HFF-Myc (cell line): Measurements from ENCODE around the gene TRAPPC6A.

Experiments
- DNase-seq: peaks from one replicate; pipeline ENCODE4 v3.0.0-alpha.2; 2011; ENCODE audit warnings: low read depth; ENCODE audit errors: extremely low read depth
- H3K4me3 ChIP-seq: replicated peaks from 2 replicates; pipeline ENCODE4 v1.5.1; 2011; ENCODE audit warnings: low read depth, mild to moderate bottlenecking, control low read depth, low read length
- CTCF ChIP-seq: IDR thresholded peaks from 2 replicates; pipeline ENCODE4 v1.5.1; 2012; ENCODE audit warnings: mild to moderate bottlenecking, low read depth, low read length, control low read depth; ENCODE audit errors: missing control alignments

The TRAPPC6A gene

GRCh38 chr19:45206328-45206727 lies 28.3 kb upstream of the TRAPPC6A start:
- no peak for DNase-seq
- no peak for TF ChIP-seq CTCF
- H3K4me3 ChIP-seq: no peak overlapping the region

DNA sequence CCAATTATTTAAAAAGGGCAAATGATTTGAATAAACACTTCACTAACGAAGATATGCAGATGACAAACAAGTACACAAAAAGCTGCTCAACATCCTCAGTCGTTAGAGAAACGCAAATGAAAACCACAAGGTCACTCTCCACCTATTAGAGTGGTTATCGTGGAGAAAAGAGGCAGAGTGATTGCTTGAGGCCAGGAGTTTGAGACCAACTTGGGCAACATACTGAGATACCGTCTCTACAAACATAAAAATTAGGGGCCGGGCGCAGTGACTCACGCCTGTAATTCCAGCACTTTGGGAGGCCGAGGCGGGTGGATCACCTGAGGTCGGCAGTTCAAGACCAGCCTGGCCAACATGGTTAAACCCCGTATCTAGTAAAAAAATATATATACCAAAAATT lies 27.8 kb upstream of the TRAPPC6A start:
- no peak for TF ChIP-seq CTCF
- no peak overlapping the region for H3K4me3 ChIP-seq
- no peak for DNase-seq

GRCh38 chr19:45202637-45203036 lies 24.6 kb upstream of the TRAPPC6A start:
- no peak overlapping the region for H3K4me3 ChIP-seq
- no peak for DNase-seq
- no peak for TF ChIP-seq CTCF

DNA sequence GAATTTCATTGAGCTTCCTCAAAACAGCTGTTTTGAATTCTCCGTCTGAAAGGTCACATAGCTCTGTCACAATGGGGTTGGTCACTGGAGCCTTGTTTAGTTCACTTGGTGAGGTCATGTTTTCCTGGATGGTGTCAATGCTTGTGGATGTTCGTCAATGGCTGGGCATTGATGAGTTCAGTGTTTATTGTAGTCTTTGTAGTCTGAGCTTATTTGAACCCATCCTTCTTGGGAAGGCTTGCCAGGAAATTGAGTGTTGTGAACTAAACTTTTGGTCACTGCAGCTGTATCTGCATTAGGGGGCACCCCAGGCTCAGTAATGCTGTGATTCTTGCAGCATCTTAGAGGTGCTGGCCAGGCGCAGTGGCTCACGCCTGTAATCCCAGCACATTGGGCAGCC lies 22.5 kb upstream of the TRAPPC6A start:
- H3K4me3 ChIP-seq: no peak overlapping the region
- DNase-seq: peak; percentile 25
- peak; percentile 39 for TF ChIP-seq CTCF

GRCh38 chr19:45195764-45196163 lies 17.7 kb upstream of the TRAPPC6A start:
- TF ChIP-seq CTCF: no peak
- peak; percentile 63 for DNase-seq

GRCh38 chr19:45191375-45191774 lies 13.3 kb upstream of the TRAPPC6A start:
- H3K4me3 ChIP-seq: no peak overlapping the region
- TF ChIP-seq CTCF: no peak
- DNase-seq: no peak

More at GRCh38 chr19:45195764-45196163, 17.7 kb upstream of the TRAPPC6A start:
- H3K4me3 ChIP-seq: no peak overlapping the region

GRCh38 chr19:45189971-45190370 lies 11.9 kb upstream of the TRAPPC6A start:
- DNase-seq: no peak
- H3K4me3 ChIP-seq: no peak overlapping the region

More at GRCh38 chr19:45189971-45190370, 11.9 kb upstream of the TRAPPC6A start:
- no peak for TF ChIP-seq CTCF
